Naive thymus-derived CD8-positive, alpha-beta T cell (primary cell): ENCODE results near the gene GINS2. TPM values are rescaled to one million over a fixed set of nuclear protein-coding genes. Genes with fewer than 3 reads are reported as not detected.
A peak's percentile ranks its signal among the peaks of the same experiment; 100 is the strongest.

ENCODE experiments used
- ATAC-seq, 2 donors: fragments of 150-1000 bp; cut with Tn5 transposase in 1 of 2; sonication (Bioruptor Pico), chemical (Tn5 transposase) in 1 of 2; 1 replicate in 1 of 2; 2 replicates in 1 of 2; pipeline ENCODE4 v1.10.0; 2021; ENCODE audit warnings: mild to moderate bottlenecking in 2 of 2, moderate library complexity in 2 of 2
- POLR2A ChIA-PET: fragments of 350-600 bp; sonication (Branson Sonifier 250); formaldehyde crosslinking; loops from one replicate; lab custom pipeline; 2021; ENCODE audit warnings: antibody characterized with exemption; lab: Charles Lee
- DNase-seq, 10 donors: peaks; one replicate each; pipeline versions ENCODE4 v3.0.0 to v3.0.0-alpha.2; 2020 to 2022
- H3K27ac Mint-ChIP-seq, 10 donors: one replicate each; pipeline ENCODE4 v1.8.0; 2020 to 2022; ENCODE audit warnings: mild to moderate bottlenecking in 10 of 10, mixed read lengths in 10 of 10, moderate library complexity in 4 of 10, inconsistent platforms in 1 of 10
- H3K27me3 Mint-ChIP-seq, 5 donors: one replicate each; pipeline ENCODE4 v1.8.0; 2021 to 2022; ENCODE audit warnings: mixed read lengths in 5 of 5
- H3K36me3 Mint-ChIP-seq, 3 donors: one replicate each; pipeline ENCODE4 v1.8.0; 2020 to 2022; ENCODE audit warnings: mixed read lengths in 3 of 3, mild to moderate bottlenecking in 2 of 3, inconsistent platforms in 1 of 3
- H3K4me1 Mint-ChIP-seq, 4 donors: one replicate each; pipeline ENCODE4 v1.8.0; 2021 to 2022; ENCODE audit warnings: mixed read lengths in 4 of 4
- H3K4me3 Mint-ChIP-seq, 10 donors: one replicate each; pipeline ENCODE4 v1.8.0; 2020 to 2022; ENCODE audit warnings: mild to moderate bottlenecking in 10 of 10, mixed read lengths in 10 of 10, moderate library complexity in 6 of 10, inconsistent platforms in 1 of 10
- H3K9me3 Mint-ChIP-seq, 9 donors: one replicate each; pipeline ENCODE4 v1.8.0; 2020 to 2022; ENCODE audit warnings: mixed read lengths in 9 of 9, mild to moderate bottlenecking in 3 of 9, inconsistent platforms in 1 of 9, moderate library complexity in 1 of 9
- polyA plus RNA-seq, 3 donors: library from polyadenylated mRNA; unstranded; fragments of 300-500 nt; fragmentation: Illumina TruSeq; gene quantifications; one replicate each; pipeline ENCODE4 v1.2.3, GENCODE V29; 2021
- total RNA-seq, 8 experiments: library from RNA in 2 of 8; stranded (reverse) in 2 of 8; gene quantifications; one replicate each; pipeline ENCODE4 v1.2.3 and lab custom pipeline; 2021 to 2026

The GINS2 gene
- total and polyA plus RNA-seq, 5 experiments from 2014 or later = 0.08 to 1.0 (median 0.74) TPM

GRCh38 chr16:85674828-85675227 lies 13.9 kb downstream of the GINS2 start:
- POLR2A ChIA-PET = no interaction called here
- DNase-seq = no peak
- H3K4me1 Mint-ChIP-seq = peaks cover 0 to 2% (median under 1%) of the 10 kb centered on the region in 4 donors
- no peaks in the 10 kb centered on the region for H3K27me3 Mint-ChIP-seq
- no peak overlapping the region for H3K4me3 Mint-ChIP-seq
- H3K36me3 Mint-ChIP-seq = peaks cover 0 to 57% (median 6%) of the 10 kb centered on the region in 3 donors
- no peaks in the 10 kb centered on the region for H3K9me3 Mint-ChIP-seq
- no peak for ATAC-seq
- H3K27ac Mint-ChIP-seq = peak overlapping the region in 9 of 10 donors; percentile 26 to 82 (median 54)

DNA sequence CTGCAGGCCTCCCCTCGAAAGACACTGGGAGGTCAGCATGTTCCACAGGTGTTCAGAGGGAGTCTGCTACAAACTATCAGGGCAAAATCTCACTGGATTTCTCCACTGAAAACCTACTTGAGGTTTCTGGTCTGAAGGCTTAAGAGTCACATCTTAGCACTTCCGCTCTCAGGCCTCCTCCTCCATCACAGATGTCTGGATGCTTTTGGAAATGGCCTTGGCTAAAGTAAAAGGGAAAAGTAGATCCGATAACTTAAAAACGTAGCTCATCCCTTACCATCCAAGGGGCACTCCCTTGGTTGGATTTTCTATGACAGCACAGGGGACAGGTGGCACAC lies 14.4 kb downstream of the GINS2 start:
- Mint-ChIP-seq H3K36me3 (peaks cover 0 to 61% (median 6%) of the 10 kb centered on the region in 3 donors), H3K4me3 (no peak overlapping the region), H3K4me1 (peaks cover 0 to 3% (median 0%) of the 10 kb centered on the region in 4 donors), H3K27ac (peak overlapping the region in 4 of 10 donors; percentile 26 to 80 (median 55)), H3K9me3 (no peaks in the 10 kb centered on the region), H3K27me3 (no peaks in the 10 kb centered on the region)
- ATAC-seq = no peak
- DNase-seq = no peak
- POLR2A ChIA-PET = no interaction called here

- H3K36me3 Mint-ChIP-seq = peaks cover 0 to 65% (median 6%) of the 10 kb centered on the region in 3 donors
- ATAC-seq (no peak), DNase-seq (peak in 1 of 10 donors; percentile 37)
- peaks cover 0 to 3% (median 0%) of the 10 kb centered on the region in 4 donors for H3K4me1 Mint-ChIP-seq
- H3K27me3 Mint-ChIP-seq = no peaks in the 10 kb centered on the region
- H3K4me3 Mint-ChIP-seq = no peak overlapping the region
- POLR2A ChIA-PET = no interaction called here
- peak overlapping the region in 2 of 10 donors; percentile 32 to 62 for H3K27ac Mint-ChIP-seq
- no peaks in the 10 kb centered on the region for H3K9me3 Mint-ChIP-seq
Measured at GRCh38 chr16:85673529-85674417, 15.0 kb downstream of the GINS2 start.

- DNase-seq (peak in 1 of 10 donors; percentile 27), ATAC-seq (no peak)
- H3K4me3 Mint-ChIP-seq = no peak overlapping the region
- no peaks in the 10 kb centered on the region for H3K9me3 Mint-ChIP-seq
- peak overlapping the region in 5 of 10 donors; percentile 13 to 67 (median 53) for H3K27ac Mint-ChIP-seq
- H3K27me3 Mint-ChIP-seq = no peaks in the 10 kb centered on the region
- H3K4me1 Mint-ChIP-seq = peaks cover 0 to 3% (median 0%) of the 10 kb centered on the region in 4 donors
- H3K36me3 Mint-ChIP-seq = peaks cover 0 to 91% (median 11%) of the 10 kb centered on the region in 3 donors
- POLR2A ChIA-PET = interaction anchor here (0.6 to 1.2 kb wide), 2 partner anchors 14 to 200 kb away, joined by 3 read pairs; no protein-coding TSS in a partner anchor
Measured at GRCh38 chr16:85670840-85671239, 17.9 kb downstream of the GINS2 start.

- H3K36me3 Mint-ChIP-seq = peaks cover 0 to 92% (median 8%) of the 10 kb centered on the region in 3 donors
- no peak overlapping the region for H3K4me3 Mint-ChIP-seq
- H3K9me3 Mint-ChIP-seq = no peaks in the 10 kb centered on the region
- peaks cover 0 to 3% (median 0%) of the 10 kb centered on the region in 4 donors for H3K4me1 Mint-ChIP-seq
- H3K27me3 Mint-ChIP-seq = no peaks in the 10 kb centered on the region
- POLR2A ChIA-PET = no interaction called here
- H3K27ac Mint-ChIP-seq = peak overlapping the region in 2 of 10 donors; percentile 18 to 43
- ATAC-seq (no peak), DNase-seq (peak in 1 of 10 donors; percentile 58)
Measured at GRCh38 chr16:85668676-85669424, 19.9 kb downstream of the GINS2 start.

GRCh38 chr16:85667841-85668413 lies 20.8 kb downstream of the GINS2 start:
- POLR2A ChIA-PET = no interaction called here
- H3K27ac Mint-ChIP-seq = peak overlapping the region in 1 of 10 donors; percentile 52
- DNase-seq (no peak), ATAC-seq (no peak)
- peaks cover 0 to 3% (median 0%) of the 10 kb centered on the region in 4 donors for H3K4me1 Mint-ChIP-seq
- no peaks in the 10 kb centered on the region for H3K9me3 Mint-ChIP-seq
- H3K27me3 Mint-ChIP-seq = no peaks in the 10 kb centered on the region
- H3K36me3 Mint-ChIP-seq = peaks cover 0 to 92% (median 8%) of the 10 kb centered on the region in 3 donors
- H3K4me3 Mint-ChIP-seq = no peak overlapping the region

DNA sequence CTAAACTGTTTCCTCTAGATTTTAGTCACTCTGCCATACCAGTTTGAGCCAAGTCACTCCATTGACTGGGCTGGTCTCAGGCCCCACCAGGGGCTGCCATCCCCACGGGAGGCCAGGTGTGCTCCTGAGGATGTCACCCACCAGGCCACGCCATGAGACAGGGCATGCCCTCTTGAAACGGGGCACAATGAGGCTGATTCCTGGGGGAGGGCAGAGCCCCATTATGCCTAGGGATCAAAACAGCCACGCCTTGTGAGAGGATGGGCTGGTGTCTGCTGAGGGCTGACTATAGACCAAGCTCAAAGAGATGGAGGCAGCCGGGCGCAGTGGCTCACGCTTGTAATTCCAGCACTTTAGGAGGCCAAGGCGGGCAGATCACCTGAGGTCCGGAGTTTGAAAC lies 21.5 kb downstream of the GINS2 start:
- Mint-ChIP-seq H3K9me3 (no peaks in the 10 kb centered on the region), H3K27me3 (no peaks in the 10 kb centered on the region), H3K27ac (peak overlapping the region in 2 of 10 donors; percentile 24 to 81), H3K4me3 (no peak overlapping the region), H3K4me1 (peaks cover 0 to 3% (median 0%) of the 10 kb centered on the region in 4 donors), H3K36me3 (peaks cover 0 to 92% (median 8%) of the 10 kb centered on the region in 3 donors)
- DNase-seq (peak in 1 of 10 donors; percentile 16), ATAC-seq (no peak)
- POLR2A ChIA-PET = no interaction called here

- Mint-ChIP-seq H3K4me1 (peaks cover 0 to 3% (median 0%) of the 10 kb centered on the region in 4 donors), H3K27me3 (no peaks in the 10 kb centered on the region), H3K9me3 (no peaks in the 10 kb centered on the region), H3K36me3 (peaks cover 0 to 86% (median 7%) of the 10 kb centered on the region in 3 donors), H3K4me3 (no peak overlapping the region), H3K27ac (no peak overlapping the region)
- ATAC-seq (no peak), DNase-seq (no peak)
- POLR2A ChIA-PET = no interaction called here
Measured at GRCh38 chr16:85665929-85666328, 22.8 kb downstream of the GINS2 start.

- H3K4me1 Mint-ChIP-seq = peaks cover 0 to 3% (median 0%) of the 10 kb centered on the region in 4 donors
- H3K27ac Mint-ChIP-seq = peak overlapping the region in 3 of 10 donors; percentile 33 to 81 (median 75)
Measured at GRCh38 chr16:85665373-85665740, 23.4 kb downstream of the GINS2 start.

GRCh38 chr16:85664580-85665372 lies 24.0 kb downstream of the GINS2 start:
- Mint-ChIP-seq H3K27ac (peak overlapping the region in 2 of 10 donors; percentile 33 to 46), H3K27me3 (no peaks in the 10 kb centered on the region), H3K36me3 (peaks cover 0 to 84% (median 7%) of the 10 kb centered on the region in 3 donors), H3K4me3 (no peak overlapping the region), H3K4me1 (peaks cover under 1 to 3% (median 2%) of the 10 kb centered on the region in 4 donors), H3K9me3 (no peaks in the 10 kb centered on the region)
- no peak for ATAC-seq
- peak in 1 of 10 donors; percentile 32 for DNase-seq
- POLR2A ChIA-PET = no interaction called here

More at GRCh38 chr16:85665373-85665740, 23.4 kb downstream of the GINS2 start:
- Mint-ChIP-seq H3K36me3 (peaks cover 0 to 84% (median 6%) of the 10 kb centered on the region in 3 donors), H3K4me3 (no peak overlapping the region), H3K27me3 (no peaks in the 10 kb centered on the region), H3K9me3 (no peaks in the 10 kb centered on the region)
- POLR2A ChIA-PET = no interaction called here
- ATAC-seq = no peak
- DNase-seq = peak in 1 of 10 donors; percentile 40

- no peak overlapping the region for H3K27ac Mint-ChIP-seq
- H3K36me3 Mint-ChIP-seq = peaks cover 0 to 85% (median 11%) of the 10 kb centered on the region in 3 donors
Measured at GRCh38 chr16:85663891-85664321, 24.8 kb downstream of the GINS2 start.

More at GRCh38 chr16:85663891-85664321, 24.8 kb downstream of the GINS2 start:
- Mint-ChIP-seq H3K4me3 (no peak overlapping the region), H3K9me3 (no peaks in the 10 kb centered on the region), H3K27me3 (no peaks in the 10 kb centered on the region), H3K4me1 (peaks cover 3 to 9% (median 4%) of the 10 kb centered on the region in 4 donors)
- ATAC-seq = no peak
- POLR2A ChIA-PET = no interaction called here
- DNase-seq = peak in 1 of 10 donors; percentile 34
